Activated CD8-positive, alpha-beta memory T cell treated with anti-CD3 and anti-CD28 coated beads, Interleukin-2, amount 50 U/mL, for 48 hours (primary cell): ENCODE data around the gene ITGB2.
"Not testable (repeated sequence)": the region's sequence is repeated elsewhere in the genome, so short reads cannot be mapped to it uniquely, and the experiment has no call there.

Source experiments
- DNase-seq: peaks from one replicate; pipeline ENCODE4 v3.0.0-alpha.2; 2020

ITGB2 gene

DNA sequence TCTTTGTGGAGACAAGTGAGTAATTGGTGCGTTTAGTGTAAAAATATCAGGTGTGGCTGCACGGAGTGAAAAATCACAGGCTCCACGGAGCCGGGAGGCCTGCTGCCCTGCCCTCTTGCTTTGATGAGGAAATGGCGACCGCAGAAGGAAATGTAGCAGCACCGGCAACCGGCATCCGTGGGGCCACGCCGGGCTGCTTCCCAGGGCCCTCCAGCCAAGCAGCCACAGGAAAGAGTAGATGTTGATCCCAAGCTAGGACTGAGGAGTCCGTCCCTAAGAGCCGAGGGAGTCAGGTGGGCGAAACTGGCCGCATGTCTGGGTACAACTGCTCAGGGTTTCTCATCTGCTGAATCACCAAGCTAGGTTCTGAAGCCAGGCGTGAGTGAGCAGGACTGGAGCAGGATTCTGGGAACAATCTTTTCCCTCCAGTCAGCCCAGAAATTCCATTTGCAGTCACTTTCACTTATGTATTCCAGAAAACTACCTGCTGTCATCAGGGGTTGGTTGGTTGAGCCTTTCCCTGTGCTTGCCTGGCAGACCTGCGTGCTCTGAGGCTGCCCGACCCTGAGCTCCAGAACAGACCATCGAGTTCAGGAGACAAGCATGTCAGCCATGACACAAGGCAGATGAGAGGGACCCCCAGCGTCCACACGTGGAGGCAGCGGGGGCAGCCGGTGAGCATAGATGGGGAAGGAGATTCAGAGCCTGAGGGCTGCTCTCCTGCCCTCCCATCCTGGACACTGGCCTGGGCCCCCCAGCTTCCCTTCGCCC is 5.8 kb upstream of the ITGB2 start:
- peak; percentile 80 for DNase-seq

DNA sequence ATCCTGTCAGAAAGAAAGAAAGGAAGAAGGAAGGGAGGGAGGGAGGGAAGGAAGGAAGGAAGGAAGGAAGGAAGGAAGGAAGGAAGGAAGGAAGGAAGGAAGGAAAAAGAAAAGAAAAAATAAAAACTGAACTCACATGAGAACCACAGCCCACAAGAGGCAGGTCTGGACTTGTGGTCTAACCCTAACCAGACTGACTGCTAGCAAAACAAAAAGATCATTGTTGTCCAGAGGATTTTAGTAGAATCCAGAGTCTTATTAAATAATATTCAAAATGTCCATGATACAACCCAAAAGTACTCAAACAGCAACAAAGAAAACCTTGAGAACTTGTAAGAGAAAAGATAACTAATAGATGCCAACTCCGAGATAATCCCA is 4.7 kb upstream of the ITGB2 start:
- no peak for DNase-seq

DNA sequence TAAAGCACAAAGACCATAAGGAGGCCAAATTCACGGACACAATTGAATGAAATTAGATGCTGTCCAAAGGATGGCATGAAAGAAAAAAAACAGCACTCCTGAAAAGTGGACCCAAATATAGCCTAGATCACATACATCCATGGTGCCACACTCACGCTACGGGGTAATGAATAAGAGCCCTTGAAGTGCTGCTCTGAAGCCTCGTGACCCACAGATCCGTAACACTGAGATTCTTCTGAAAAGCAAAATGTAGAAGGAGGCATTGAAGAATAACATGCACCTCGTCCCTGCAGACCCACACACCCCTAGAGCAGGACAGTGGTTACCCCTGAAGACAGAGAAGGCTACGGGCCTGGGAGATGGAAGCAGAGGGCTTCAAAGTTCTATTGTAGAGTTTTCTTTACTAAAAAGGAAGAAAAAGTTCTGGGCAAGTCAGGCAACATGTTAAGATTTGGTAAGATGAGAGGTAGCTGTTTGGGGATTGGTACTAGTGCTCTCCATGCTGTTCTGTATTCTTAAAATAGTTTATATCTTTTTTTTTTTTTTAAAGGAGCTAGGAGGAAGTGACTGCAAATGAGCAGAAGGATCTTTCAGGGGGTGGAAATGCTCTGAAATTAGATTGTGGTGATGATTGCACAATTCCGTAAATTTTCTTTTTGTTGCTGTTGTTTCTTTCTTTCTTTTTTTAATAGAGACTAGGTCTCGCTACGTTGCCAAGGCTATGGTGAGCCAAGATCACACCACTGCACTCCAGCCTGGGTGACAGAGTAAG is 4.1 kb upstream of the ITGB2 start:
- DNase-seq: no peak

DNA sequence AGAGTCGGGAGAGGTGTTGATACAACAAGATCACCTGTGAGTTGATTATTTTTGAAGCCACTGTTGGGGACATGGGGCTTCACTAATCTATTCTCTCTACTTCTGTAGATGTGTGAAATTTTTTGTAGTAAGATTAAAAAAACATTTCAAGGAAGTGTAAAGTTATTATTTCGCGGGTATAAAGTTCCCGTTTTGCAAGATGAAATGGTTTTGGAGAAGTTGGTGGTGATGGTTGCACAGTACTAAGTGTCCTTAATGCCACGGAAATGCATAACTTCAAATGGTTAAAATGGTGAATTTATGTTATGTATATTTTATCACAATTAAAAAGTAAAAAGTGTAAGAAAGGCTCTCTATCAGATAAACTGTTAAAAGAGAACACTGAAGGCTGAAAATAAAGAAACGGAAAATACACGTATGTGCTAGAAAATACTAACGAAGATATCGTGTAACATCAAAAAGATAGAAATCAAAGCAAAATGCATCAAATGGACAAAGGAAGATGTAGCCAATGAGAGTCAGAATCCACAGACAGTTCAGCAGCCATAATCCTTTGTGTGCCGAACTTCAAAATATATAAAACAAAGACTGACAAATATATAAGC is 2.9 kb upstream of the ITGB2 start:
- DNase-seq: no peak

DNA sequence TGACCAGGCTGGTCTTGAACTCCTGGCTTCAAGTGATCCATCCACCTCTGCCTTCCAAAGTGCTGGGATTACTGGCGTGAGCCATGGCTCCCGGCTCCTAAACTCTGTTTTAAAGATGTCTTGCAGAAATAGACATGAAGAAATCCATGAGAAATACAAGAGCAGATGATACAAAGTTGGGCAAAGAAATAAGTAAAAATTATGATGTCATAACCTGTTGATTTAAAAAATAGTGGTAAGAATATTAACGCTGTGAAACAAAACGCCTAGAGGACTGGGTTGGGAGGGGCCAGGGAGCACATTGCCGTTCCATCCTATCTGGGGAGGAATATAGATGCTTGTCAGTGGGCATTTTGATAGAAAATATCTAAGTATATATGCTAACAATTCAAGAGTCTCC is 1.2 kb upstream of the ITGB2 start:
- no peak for DNase-seq

DNA sequence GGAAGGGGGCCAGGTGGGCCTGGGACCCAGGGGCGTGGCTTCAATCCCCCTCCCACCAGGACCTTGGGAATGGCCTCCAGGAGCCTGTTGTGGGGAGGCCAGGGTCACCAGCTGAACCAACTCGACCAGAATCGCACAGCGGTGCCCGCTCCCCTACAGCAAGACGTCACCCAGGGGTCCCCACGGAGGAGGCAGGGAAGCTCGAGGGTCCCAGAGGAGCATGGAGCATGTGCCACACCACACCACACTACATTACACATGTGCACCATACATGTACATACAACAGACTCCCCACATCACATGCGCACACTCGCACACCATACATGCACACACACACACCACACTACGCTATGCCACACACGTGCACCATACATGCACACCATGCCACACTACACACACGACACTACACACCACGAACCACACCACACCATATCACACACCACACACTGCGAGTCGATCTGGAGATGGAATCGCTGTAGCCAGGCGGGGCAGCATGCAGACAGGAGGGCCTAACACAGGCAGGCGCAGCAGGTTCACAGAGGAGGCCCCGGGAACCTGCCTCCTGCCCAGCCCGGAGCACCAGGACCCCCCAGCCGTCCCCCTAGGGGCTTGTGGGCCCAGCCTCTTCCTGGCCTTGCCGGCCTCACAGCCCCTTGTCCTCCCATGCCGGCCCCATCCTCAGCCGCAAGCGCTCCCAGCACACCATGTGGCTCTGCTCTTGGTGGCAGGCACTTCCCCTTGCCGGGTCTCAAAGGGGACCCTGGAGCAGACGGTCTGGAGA is 596 bp downstream of the ITGB2 start:
- no peak for DNase-seq

DNA sequence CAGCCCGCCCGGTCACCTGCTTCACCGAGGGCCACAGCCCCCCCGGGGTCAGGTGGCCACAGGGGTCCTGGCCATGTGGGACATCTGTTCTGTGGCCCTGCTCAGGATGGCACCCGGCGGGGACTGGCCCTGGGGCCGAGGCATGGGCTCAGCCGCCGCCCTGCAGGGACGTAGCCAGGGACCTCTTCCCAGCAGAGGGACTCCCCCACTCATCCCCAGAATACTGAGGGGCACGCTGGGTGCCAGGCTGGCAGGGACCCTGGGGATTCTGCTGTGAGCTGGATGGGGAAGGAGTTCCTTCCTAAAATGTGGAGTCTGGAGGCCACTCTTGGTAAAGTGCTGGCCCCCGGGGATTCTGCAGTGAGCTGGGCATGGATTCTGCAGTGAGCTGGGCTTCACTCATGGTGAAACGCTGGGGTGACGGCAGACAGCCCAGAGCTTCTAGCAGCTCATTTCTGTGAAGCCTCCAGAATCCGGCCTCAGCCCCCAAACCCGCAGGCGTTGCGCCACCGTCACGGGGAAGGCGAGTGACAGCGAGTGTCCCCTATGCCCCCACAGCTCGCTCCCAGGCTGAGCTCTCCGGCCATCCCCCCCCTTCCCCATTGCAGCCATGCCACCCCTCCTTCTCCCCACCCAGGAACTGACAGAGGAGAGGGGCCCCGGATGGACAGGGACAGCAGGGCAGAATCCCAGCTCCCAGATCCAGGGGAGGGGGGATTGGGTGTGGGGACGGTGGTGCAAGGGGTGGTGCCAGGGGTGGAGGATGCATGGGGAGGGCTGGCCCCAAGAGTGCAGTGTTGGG is 1.4 kb downstream of the ITGB2 start:
- DNase-seq: peak; percentile 70

DNA sequence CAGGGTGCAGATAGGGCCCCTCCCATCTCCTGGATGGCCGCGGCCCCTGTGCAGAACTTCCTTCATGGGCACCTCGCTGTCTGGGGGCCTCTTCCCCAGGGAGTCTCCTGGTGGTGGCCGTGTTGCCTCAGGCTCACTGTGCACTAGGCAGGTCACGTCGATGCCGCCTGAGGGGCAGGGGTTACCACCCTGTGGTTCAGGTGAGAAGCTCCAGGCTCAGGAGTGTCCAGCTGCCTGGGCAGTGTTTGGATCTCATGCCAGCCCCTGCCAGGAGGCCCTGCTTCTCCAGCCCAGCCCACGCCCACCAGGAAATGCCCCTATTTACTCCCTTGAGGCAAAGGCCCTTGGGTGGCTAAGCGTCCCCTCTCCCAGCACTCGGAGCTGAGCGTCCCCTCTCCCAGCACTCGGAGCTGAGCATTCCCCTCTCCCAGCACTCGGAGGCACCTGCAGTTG is 2.1 kb downstream of the ITGB2 start:
- no peak for DNase-seq

DNA sequence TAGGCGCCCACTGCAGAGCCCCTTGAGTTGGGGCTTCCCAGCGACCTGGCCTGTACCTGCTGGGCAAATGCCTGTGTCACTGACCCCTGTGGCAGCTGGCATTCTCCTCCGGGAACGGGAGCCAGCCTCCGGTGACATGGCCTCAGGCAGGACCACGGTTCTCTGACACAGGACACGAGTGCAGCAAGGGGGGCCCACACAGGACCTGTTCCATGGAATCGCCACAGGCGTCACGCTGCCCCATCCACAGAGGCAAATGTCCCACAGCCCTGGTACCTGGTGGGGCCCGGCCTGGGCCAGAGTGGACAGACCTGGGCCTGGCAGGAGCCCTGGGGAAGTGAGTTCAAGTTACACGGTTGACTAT is 2.6 kb downstream of the ITGB2 start:
- no peak for DNase-seq

DNA sequence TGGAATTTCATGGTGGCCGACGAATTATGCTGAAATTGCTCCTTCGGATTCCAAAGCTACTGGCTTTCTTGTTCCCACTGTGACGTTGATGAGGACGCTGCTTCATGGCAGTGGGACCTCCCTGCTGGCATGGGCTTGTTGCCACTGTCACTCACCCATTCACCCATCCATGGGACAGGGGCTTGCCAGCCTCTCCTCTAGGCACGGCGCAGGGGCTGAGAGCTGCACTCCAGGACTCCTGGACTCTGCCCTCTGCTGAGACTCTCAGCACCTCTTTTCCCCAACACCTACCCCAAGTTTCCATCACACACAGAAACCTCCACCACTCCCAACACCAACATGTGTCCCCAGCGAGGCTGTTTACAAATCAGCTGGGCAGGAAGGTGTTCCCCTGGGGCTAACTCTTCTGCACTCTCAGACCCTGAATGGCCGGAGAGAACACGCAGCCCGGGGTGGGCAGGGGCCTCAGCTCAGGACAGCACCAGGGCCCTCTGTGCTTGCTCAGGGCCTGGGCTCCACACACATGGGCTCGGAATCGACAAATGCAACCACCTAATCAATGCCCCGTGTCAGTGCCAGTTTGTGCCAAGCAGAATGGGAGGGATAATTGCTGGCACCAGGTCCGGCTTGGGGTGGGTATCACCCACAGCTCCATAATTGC is 3.1 kb downstream of the ITGB2 start:
- DNase-seq: no peak

DNA sequence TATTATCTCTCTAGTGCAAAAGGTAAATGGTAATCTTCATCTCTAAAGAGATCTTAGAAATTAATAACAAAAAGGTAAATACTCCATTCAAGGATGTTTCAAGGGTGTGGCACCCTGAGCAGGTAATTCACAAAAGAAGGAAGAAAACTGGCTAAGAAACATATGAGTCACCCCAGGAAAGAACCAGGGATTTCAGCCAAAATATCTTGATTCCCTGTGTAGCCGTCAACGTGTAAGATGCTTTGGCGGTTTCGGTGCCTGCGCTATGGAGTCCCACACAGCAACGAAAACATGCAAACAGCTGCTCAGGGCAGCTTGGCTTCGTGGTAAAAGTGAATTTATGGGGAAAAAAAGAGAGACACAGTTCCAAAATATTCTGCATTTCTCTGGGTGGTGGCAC is 3.7 kb downstream of the ITGB2 start:
- DNase-seq: no peak

DNA sequence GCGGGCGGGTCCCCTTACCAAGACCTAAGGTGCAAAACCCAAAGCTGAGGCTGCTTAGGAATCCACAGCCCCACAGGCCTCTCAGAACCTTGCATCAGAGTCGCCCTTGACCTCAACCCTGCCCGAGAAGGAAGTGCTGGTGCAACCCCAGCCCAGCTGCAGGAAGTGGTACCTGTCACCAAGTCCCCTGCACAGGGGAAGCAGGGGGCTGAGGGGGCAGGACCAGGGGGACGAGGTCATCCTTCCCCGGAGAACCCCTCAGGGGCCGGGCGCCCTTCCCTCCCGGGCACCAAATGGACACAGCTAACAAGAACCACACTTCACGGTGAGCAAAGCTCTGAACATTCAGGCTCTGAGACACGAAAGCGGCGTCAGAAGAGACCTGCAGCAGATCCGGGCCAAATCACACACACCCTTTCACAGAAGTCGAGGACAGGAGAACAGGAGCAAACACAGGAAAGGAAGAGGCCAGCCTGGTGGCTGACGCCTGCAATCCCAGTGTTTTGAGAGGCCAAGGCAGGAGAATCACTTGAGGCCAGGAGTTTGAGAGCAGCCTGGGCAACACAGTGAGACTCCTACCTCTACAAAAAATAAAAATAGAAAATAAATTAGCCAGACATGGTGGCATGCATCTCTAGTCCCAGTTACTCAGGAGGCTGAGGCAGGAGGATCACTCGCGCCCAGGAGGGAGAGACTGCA is 6.4 kb downstream of the ITGB2 start:
- DNase-seq: peak; percentile 79

DNA sequence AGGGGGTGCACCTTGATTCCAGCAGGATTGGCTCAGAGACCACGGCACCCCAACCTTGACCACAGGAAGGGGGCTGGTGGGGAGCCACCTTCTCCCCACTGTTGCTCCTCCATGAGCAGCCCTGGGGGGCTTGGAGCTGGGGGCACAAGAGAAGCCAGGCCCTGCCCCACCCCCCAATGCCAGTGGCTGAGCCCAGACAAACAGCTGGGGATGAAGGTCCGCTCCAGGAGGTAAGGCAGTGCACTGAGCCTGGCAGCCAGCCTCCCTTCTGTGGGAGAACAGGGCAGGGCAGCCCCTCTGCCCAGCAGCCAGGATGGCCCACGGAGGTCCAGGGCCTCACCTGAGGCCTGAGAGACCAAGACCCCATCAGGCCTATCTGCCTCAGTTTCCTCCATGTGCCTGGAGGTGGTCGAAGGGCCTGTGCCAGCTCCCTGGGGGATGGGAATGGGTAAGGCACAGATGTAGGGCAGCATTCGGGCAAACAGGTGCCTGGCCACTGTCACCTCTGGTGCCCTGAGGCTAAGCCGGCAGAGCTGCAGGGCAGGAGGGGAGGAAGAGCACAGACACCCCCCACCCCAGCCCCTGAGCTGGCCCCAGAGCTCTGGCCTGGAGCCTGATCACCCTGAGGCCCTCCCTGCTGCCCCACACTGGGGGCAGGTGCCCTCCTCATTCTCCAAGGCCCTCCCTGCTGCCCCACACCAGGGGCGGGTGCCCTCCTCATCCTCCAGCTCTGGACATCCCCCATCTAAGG is 7.1 kb downstream of the ITGB2 start:
- DNase-seq: no peak

DNA sequence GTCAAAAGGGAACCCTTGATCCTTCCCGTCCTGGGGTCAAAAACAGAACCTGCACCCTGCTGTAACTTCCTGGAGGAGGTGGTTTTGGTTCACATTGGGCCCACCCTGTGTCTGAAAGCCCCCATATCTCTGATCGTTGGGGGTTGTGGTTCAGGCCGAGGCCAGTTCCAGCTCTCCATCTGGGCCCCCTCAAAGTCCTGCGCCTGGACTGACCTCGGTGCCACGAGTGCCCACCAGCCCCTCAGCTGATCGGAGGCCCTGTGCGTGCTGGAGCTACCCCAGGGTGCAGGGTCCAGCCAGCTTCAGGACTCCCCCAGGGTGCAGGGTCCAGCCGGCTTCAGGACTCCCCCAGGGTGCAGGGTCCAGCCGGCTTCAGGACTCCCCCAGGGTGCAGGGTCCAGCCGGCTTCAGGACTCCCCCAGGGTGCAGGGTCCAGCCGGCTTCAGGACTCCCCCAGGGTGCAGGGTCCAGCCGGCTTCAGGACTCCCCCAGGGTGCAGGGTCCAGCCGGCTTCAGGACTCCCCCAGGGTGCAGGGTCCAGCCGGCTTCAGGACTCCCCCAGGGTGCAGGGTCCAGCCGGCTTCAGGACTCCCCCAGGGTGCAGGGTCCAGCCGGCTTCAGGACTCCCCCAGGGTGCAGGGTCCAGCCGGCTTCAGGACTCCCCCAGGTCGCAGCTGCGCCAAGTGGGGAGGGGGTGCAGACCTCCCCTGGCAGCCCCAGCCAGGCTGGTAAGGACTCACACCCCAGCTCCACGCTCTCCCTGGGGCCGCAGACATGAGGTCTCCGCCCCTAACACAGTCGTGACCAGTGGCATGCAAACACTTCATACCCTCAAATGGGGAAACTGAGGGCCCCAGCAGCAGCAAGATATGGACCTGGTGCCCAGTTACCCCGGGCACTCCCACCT is 7.9 kb downstream of the ITGB2 start:
- not testable (repeated sequence) for DNase-seq

DNA sequence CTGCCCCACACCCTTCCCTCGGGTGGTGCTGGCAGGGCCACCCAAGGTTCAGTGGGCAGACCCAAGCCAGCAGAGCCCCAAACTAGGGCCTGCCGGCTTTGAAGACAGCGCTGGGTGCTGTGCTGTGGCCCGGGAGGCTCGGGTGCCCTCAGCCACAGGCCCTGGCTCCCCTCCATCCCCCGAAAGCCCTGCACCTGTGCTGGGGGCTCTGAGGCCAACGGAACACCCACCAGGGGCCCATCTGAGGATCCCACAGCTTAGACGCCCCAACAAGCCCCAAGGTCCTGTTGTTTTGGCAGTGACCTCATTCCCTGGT is 8.6 kb downstream of the ITGB2 start:
- no peak for DNase-seq

DNA sequence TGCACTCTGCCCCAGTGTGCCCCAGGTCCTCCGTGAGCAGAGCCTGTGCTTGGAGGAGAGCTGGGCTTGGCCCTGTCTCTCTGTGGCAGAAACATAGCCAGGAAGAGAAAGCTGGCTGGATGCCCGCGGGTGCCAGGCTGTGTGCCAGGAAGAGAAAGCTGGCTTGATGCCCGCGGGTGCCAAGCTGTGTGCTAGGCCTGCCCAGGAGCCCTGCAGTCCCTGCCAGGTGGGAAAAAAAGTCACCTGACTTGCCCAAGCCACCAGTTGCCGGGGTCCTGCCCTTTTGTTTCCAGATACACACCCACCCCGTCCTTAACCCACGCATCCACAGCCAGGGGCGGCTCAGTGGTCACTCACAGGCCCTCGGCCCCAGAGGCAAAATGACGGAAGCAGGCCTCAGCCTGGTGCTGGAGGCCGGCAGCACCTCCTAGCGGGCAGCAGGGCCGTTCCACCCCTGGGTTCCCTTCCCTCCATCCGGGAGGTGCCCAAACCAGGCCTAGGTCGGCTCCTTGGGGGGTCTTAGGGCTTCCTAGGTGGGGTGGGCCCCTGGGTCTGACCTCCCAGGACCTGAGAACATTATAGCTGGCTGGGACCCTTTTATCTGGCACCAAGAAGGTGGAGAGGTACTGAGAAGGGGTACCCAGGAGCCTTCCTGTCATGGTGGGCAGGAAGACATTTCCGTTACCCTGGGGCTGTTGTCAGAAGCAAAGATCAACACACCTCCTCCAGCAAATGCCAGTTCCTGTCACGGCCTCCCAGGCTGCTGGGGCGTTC is 9.1 kb downstream of the ITGB2 start:
- peak; percentile 82 for DNase-seq

DNA sequence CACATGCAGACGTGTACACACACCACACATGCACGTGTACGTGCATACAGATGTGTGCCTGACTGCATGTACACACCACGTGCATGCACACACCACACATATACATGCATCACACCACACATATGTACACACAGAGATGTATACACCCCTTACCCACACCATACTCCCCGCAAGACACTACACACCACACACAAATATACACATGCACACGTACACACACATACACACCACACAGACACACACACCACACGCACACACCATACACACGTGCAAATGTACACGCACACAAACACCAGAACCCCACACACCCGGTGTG is 9.7 kb downstream of the ITGB2 start:
- DNase-seq: no peak

DNA sequence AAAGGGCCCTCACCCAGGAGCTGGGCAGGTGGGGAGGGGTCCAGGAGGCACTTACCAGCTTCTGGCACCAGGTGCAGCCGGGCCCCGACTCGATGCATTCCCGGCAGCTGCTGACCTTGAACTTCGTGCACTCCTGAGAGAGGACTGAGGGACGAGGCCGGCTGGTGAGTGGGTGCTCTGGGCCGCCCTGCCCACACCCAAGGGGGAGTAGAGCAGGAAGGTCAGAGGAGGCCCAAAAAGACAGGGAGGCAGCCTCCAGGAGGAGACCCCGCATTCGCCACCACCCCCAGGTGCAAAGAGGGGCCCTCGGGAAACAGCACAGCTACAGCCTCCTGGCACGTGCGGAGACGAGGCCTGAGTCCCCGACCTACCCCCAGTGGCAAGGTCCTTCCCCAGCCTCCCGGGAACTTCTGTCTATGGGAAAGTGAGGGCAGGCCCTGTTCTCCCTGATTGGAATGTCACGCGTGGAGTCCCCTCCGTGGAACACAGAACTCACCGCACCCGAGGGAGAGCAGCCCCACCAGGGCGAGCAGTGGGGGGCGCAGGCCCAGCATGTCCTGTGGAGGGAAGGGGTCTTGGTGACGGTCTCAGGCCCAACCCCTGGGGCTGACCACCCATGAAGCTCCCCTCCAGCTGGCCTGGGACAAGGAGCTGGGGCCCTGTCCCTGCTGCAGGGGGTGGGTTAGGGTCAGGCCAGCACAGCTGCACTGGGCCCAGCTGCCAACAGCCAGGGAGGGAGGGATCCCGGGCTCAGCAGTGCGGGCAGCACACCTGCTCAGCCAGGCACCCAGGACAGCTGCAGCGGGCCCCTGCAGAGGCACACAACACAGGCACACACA is 10.3 kb downstream of the ITGB2 start:
- no peak for DNase-seq
